PFSK-1 (cell line): Measurements from ENCODE around the gene TNS1.

Experiments
- FOXP2 ChIP-seq: optimal IDR thresholded peaks from 2 replicates; pipeline ENCODE3; 2011; ENCODE audit warnings: borderline replicate concordance, control low read depth, inconsistent platforms; ENCODE audit not compliant: insufficient read depth; ENCODE audit errors: extremely low read length, extremely low read depth
- POLR2AphosphoS5 ChIP-seq: IDR thresholded peaks from 2 replicates; pipeline ENCODE4 v1.6.1; 2012; ENCODE audit warnings: low read depth, mild to moderate bottlenecking, control low read depth, low read length, moderate library complexity
- SIN3A ChIP-seq: IDR thresholded peaks from 2 replicates; pipeline ENCODE4 v1.6.1; 2012; ENCODE audit warnings: mild to moderate bottlenecking, low read length, moderate library complexity, borderline replicate concordance; ENCODE audit not compliant: insufficient read depth
- TAF1 ChIP-seq: IDR thresholded peaks from 2 replicates; pipeline ENCODE4 v1.6.1; 2012; ENCODE audit warnings: low read length, control low read depth, borderline replicate concordance; ENCODE audit not compliant: insufficient read depth
- TF ChIP-seq, protein P1 (sequence below), 2 experiments: IDR thresholded peaks; 2 replicates each; pipeline versions ENCODE4 v1.6.1 to v1.8.0; 2011 to 2012; ENCODE audit warnings: low read depth in 2 of 2, low read length in 2 of 2, control low read depth in 1 of 2, inconsistent platforms in 1 of 2, mild to moderate bottlenecking in 1 of 2, moderate library complexity in 1 of 2; ENCODE audit not compliant: insufficient read depth in 1 of 2

TNS1 gene

DNA sequence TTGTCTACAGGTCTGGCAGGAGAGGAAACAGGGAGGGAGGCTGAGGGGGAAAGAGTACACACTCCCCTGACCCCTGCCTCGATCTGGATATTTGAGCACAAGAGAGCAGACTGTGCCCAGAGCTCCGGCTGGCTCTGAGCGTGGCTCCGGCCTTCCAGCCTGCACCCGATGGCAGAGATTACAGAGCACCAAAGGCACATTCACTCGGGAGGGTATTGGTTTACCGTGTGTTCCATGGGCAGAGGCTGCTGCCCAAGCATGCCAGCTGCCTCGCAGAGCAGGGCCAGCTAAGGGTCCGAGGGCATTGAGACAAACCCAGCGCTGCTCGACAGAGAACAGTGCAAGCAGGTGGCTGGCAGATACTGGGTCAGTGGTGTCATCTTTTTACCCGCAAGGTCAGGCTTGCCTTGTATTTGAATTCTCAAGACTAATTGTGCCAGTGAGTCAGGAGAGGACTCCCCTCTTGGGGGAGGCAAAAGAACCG, 132.2 kb downstream of the TNS1 start:
- TF ChIP-seq, protein P1, sequence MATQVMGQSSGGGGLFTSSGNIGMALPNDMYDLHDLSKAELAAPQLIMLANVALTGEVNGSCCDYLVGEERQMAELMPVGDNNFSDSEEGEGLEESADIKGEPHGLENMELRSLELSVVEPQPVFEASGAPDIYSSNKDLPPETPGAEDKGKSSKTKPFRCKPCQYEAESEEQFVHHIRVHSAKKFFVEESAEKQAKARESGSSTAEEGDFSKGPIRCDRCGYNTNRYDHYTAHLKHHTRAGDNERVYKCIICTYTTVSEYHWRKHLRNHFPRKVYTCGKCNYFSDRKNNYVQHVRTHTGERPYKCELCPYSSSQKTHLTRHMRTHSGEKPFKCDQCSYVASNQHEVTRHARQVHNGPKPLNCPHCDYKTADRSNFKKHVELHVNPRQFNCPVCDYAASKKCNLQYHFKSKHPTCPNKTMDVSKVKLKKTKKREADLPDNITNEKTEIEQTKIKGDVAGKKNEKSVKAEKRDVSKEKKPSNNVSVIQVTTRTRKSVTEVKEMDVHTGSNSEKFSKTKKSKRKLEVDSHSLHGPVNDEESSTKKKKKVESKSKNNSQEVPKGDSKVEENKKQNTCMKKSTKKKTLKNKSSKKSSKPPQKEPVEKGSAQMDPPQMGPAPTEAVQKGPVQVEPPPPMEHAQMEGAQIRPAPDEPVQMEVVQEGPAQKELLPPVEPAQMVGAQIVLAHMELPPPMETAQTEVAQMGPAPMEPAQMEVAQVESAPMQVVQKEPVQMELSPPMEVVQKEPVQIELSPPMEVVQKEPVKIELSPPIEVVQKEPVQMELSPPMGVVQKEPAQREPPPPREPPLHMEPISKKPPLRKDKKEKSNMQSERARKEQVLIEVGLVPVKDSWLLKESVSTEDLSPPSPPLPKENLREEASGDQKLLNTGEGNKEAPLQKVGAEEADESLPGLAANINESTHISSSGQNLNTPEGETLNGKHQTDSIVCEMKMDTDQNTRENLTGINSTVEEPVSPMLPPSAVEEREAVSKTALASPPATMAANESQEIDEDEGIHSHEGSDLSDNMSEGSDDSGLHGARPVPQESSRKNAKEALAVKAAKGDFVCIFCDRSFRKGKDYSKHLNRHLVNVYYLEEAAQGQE (IDR thresholded peaks at IDR 0.05; ENCODE audit: insufficient read depth in 1 of 2, low read depth in 2 of 2, low read length in 2 of 2): no peak
- no peak for TF ChIP-seq TAF1
- no peak for TF ChIP-seq POLR2AphosphoS5
- TF ChIP-seq FOXP2: no peak
- no peak for TF ChIP-seq SIN3A

GRCh38 chr2:217868911-217869334, 133.9 kb downstream of the TNS1 start:
- TF ChIP-seq POLR2AphosphoS5: no peak
- TF ChIP-seq FOXP2: no peak
- TF ChIP-seq SIN3A: no peak
- TF ChIP-seq, protein P1 (IDR thresholded peaks at IDR 0.05; ENCODE audit: insufficient read depth in 1 of 2, low read depth in 2 of 2, low read length in 2 of 2): no peak
- no peak for TF ChIP-seq TAF1

- no peak for TF ChIP-seq FOXP2
- TF ChIP-seq, protein P1 (IDR thresholded peaks at IDR 0.05; ENCODE audit: insufficient read depth in 1 of 2, low read depth in 2 of 2, low read length in 2 of 2): no peak
- no peak for TF ChIP-seq POLR2AphosphoS5
- TF ChIP-seq SIN3A: no peak
- TF ChIP-seq TAF1: no peak
These were observed 134.4 kb downstream of the TNS1 start for GRCh38 chr2:217868265-217868892.

DNA sequence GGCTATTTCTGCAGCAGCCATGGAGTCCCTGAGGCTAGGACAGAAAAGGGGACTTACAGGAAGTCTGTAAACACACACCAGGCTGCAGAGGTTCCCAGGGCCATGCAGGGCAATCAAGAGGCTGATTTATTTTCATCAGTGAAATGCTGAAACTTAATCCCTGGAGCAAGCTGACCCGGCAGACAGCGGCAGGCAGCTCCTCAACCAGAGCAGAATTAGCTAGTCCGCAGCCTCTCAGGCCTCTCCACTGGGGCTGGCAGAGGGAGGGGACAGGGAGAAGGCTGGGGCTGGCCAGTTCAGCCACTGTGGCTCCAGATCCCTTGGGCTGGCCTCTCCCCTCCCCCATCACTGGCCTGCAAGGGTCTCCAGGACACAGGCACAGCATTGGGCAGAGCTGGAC, 136.3 kb downstream of the TNS1 start:
- TF ChIP-seq POLR2AphosphoS5 (no peak), FOXP2 (no peak)

DNA sequence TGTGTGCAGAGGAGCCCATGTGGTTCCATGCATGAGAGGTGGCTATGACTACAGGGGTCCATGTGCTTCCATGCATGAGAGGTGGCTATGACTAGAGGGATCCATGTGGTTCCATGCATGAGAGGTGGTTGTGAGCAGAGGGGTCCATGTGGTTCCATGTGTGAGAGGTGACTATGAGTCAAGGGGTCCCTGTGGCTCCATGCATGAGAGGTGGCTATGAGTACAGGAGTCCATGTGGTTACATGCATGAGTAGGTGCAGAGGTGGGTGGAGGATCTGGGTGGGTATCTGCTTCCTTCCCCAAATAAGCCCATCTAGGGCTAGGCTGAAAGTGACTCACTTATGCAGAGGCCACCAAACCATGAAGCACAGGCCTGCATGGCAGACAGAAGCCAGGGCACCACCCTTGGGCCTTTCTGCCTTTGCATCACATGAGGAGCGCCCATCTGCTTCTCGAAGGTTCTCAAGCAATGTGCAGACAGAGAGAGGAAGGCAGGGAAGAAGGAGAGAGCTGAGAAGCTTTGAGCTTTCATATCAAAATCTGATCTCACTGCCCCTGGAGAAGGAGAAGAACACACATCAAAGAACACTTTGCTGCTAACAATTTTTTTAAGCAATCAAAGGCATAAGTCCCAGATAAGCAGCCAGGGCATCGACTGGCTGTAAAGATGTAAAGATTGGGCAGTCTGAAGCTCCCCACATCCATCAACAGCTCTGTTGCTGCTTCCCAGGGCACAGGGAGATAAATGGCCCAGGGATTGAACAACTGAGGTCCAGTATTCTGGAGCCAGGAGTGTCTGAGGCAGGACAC, 137.6 kb downstream of the TNS1 start:
- TF ChIP-seq POLR2AphosphoS5: no peak
- TF ChIP-seq FOXP2: no peak
- no peak for TF ChIP-seq SIN3A
- TF ChIP-seq, protein P1 (IDR thresholded peaks at IDR 0.05; ENCODE audit: insufficient read depth in 1 of 2, low read depth in 2 of 2, low read length in 2 of 2): no peak
- no peak for TF ChIP-seq TAF1
